BJ (cell line): Measurements from ENCODE around the gene NME3. TPM values are rescaled to one million over a fixed set of nuclear protein-coding genes. Genes with fewer than 3 reads are reported as not detected.

Experiments
- CTCF ChIA-PET: fragments of 350-600 bp; formaldehyde crosslinking; extraction: SDS; loops from one replicate; lab custom pipeline; 2021; ENCODE audit warnings: antibody characterized with exemption, inconsistent platforms; lab: Yijun Ruan, JAX
- POLR2A ChIA-PET: fragments of 300-600 bp; sonication (Branson Sonifier 250); formaldehyde crosslinking; extraction: SDS; loops from one replicate; lab custom pipeline; 2021; ENCODE audit warnings: antibody characterized with exemption; lab: Charles Lee
- DNase-seq: peaks from one replicate; pipeline ENCODE4 v3.0.0-alpha.2; 2011; ENCODE audit warnings: low read depth
- H3K27me3 ChIP-seq: 2 replicates; pipeline ENCODE4 v1.6.0; 2011; ENCODE audit warnings: low read length; ENCODE audit not compliant: control insufficient read depth, insufficient read depth
- H3K36me3 ChIP-seq: 2 replicates; pipeline ENCODE4 v1.5.1; 2011; ENCODE audit warnings: low read length; ENCODE audit not compliant: control insufficient read depth, insufficient read depth
- H3K4me3 ChIP-seq: 2 replicates; pipeline ENCODE4 v1.5.1; 2011; ENCODE audit warnings: low read depth, mild to moderate bottlenecking, control low read depth, low read length
- CTCF ChIP-seq: IDR thresholded peaks from 2 replicates; pipeline ENCODE4 v1.5.1; 2011; ENCODE audit warnings: low read depth, mild to moderate bottlenecking, control low read depth, inconsistent platforms, low read length, moderate library complexity; ENCODE audit not compliant: insufficient read depth
- polyA plus RNA-seq: library from polyadenylated mRNA; depleted of rRNA; stranded (reverse); fragments of >200 nt; gene quantifications from 2 replicates; pipeline ENCODE4 v1.2.3, GENCODE V29; 2011

Gene NME3
- polyA plus RNA-seq, 1 experiment: 34.3 TPM

GRCh38 chr16:1790611-1791255 is 19.4 kb upstream of the NME3 start:
- TF ChIP-seq CTCF: no peak
- DNase-seq: no peak
- H3K4me3 ChIP-seq: no peak overlapping the region
- CTCF ChIA-PET: interaction anchor here (1.7 kb wide), 1 partner anchor 8 kb away, joined by 3 read pairs; the partner anchor contains the start of genes NUBP2 and SPSB3
- H3K27me3 ChIP-seq: no peaks in the 10 kb centered on the region
- POLR2A ChIA-PET: no interaction called here
- peaks cover 13% of the 10 kb centered on the region for H3K36me3 ChIP-seq

DNA sequence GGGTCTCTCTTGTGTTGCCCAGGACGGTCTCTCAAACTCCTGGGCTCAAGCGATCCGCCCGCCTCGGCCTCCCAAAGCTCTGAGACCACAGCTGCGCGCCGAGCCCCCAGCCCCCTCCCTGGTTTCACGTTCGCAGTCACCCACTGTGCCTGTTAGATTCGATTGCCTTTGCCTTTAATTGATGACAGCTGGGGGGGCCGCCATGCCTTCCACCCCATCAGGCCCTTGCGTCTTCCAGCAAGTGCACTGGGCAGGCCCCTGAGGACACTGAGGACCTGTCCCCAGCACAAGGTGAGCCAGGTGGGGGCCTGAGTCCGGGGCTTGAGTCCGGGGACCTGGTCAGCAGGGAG is 18.9 kb upstream of the NME3 start:
- Histone ChIP-seq H3K4me3 (no peak overlapping the region), H3K27me3 (no peaks in the 10 kb centered on the region), H3K36me3 (peaks cover 13% of the 10 kb centered on the region)
- CTCF ChIA-PET: no interaction called here
- POLR2A ChIA-PET: no interaction called here
- no peak for DNase-seq
- no peak for TF ChIP-seq CTCF

DNA sequence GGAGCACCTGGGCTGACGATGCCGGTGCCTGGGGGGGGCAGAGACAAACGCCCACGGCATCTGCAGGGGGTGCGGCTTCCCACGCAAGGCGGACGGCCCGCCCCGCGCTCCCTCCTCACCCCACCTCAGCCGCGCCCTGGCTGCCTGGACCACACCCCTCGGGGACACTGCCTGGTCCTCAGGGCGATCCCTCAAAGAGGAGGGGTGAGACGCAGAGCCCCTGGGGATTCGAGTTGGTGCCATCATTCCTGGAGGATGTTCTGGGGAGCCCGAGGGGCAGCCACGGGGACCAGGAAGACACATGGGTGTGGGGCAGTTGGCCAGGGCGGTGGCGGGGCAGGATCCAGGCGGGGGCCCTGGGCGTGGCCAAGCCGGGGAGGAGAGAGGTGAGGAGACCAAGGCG is 18.3 kb upstream of the NME3 start:
- Histone ChIP-seq H3K27me3 (no peaks in the 10 kb centered on the region), H3K4me3 (no peak overlapping the region), H3K36me3 (peaks cover 14% of the 10 kb centered on the region)
- no peak for TF ChIP-seq CTCF
- no peak for DNase-seq
- ChIA-PET CTCF (no interaction called here), POLR2A (no interaction called here)

GRCh38 chr16:1788708-1789100 is 17.4 kb upstream of the NME3 start:
- H3K4me3 ChIP-seq: no peak overlapping the region
- ChIA-PET CTCF (no interaction called here), POLR2A (no interaction called here)
- no peak for TF ChIP-seq CTCF
- peaks cover 14% of the 10 kb centered on the region for H3K36me3 ChIP-seq
- no peaks in the 10 kb centered on the region for H3K27me3 ChIP-seq
- no peak for DNase-seq

GRCh38 chr16:1788095-1788707 is 16.9 kb upstream of the NME3 start:
- TF ChIP-seq CTCF: no peak
- ChIA-PET POLR2A (no interaction called here), CTCF (interaction anchor here (0.6 kb wide), 1 partner anchor 23 kb away, joined by 3 read pairs; no protein-coding TSS in a partner anchor)
- peaks cover 14% of the 10 kb centered on the region for H3K36me3 ChIP-seq
- no peaks in the 10 kb centered on the region for H3K27me3 ChIP-seq
- DNase-seq: no peak
- H3K4me3 ChIP-seq: no peak overlapping the region
